Neuronal stem cell (in vitro differentiated cells): ENCODE results near the gene BAG2.

Experiments used
- DNase-seq: peaks from one replicate; pipeline ENCODE4 v3.0.0-alpha.2; 2013; ENCODE audit warnings: low spot score
- H2AFZ ChIP-seq: one replicate; pipeline ENCODE4 v1.6.1; 2013; ENCODE audit warnings: mild to moderate bottlenecking, low read length, inconsistent platforms
- H2AK5ac ChIP-seq: 2 replicates; pipeline ENCODE4 v1.6.1; 2013; ENCODE audit warnings: low read depth, mild to moderate bottlenecking, inconsistent platforms, low read length, moderate library complexity, mixed read lengths
- H2BK120ac ChIP-seq: 2 replicates; pipeline ENCODE4 v1.6.1; 2013; ENCODE audit warnings: low read depth, mild to moderate bottlenecking, inconsistent platforms, low read length, moderate library complexity, mixed read lengths
- H2BK12ac ChIP-seq: one replicate; pipeline ENCODE4 v1.6.1; 2013; ENCODE audit warnings: low read length, inconsistent platforms
- H2BK15ac ChIP-seq: 2 replicates; pipeline ENCODE4 v1.6.1; 2013; ENCODE audit warnings: mild to moderate bottlenecking, low read length, inconsistent platforms, mixed read lengths
- H2BK5ac ChIP-seq: one replicate; pipeline ENCODE4 v1.6.1; 2013; ENCODE audit warnings: inconsistent platforms, mild to moderate bottlenecking, low read length, moderate library complexity
- H3K14ac ChIP-seq: one replicate; pipeline ENCODE4 v1.6.1; 2013; ENCODE audit warnings: low read length, inconsistent platforms
- H3K18ac ChIP-seq: 2 replicates; pipeline ENCODE4 v1.6.1; 2013; ENCODE audit warnings: low read length, inconsistent platforms
- H3K23ac ChIP-seq: 2 replicates; pipeline ENCODE4 v1.6.1; 2013; ENCODE audit warnings: low read depth, mild to moderate bottlenecking, mixed read lengths, low read length, inconsistent platforms; ENCODE audit not compliant: poor library complexity
- H3K27ac ChIP-seq: replicated peaks from 3 replicates; pipeline ENCODE4 v1.5.1; 2013; ENCODE audit warnings: low read length, inconsistent platforms
- H3K27me3 ChIP-seq, 3 experiments: 2 replicates each; pipeline ENCODE4 v1.6.1; 2013; ENCODE audit warnings: low read length in 3 of 3, mild to moderate bottlenecking in 2 of 3, inconsistent platforms in 1 of 3, low read depth in 1 of 3, mixed read lengths in 1 of 3, moderate library complexity in 1 of 3; ENCODE audit not compliant: control insufficient read depth in 3 of 3, insufficient read depth in 3 of 3
- H3K36me3 ChIP-seq, 2 donors: replicated peaks in 1 of 2; 2 replicates each; pipeline ENCODE4 v1.6.1; 2013; ENCODE audit warnings: low read length in 2 of 2; ENCODE audit not compliant: control insufficient read depth in 2 of 2, insufficient read depth in 2 of 2
- H3K4ac ChIP-seq: 2 replicates; pipeline ENCODE4 v1.6.1; 2013; ENCODE audit warnings: inconsistent platforms, mild to moderate bottlenecking, low read length, moderate library complexity
- H3K4me1 ChIP-seq, 2 donors: 1 replicate in 1 of 2; 2 replicates in 1 of 2; pipeline ENCODE4 v1.6.1; 2013; ENCODE audit warnings: low read length in 2 of 2, low read depth in 1 of 2; ENCODE audit not compliant: control insufficient read depth in 2 of 2, insufficient read depth in 1 of 2
- H3K4me2 ChIP-seq: one replicate; pipeline ENCODE4 v1.6.1; 2013; ENCODE audit warnings: mild to moderate bottlenecking, low read length, inconsistent platforms; ENCODE audit not compliant: insufficient read depth, poor library complexity, severe bottlenecking
- H3K4me3 ChIP-seq, 2 donors: 2 replicates each; pipeline ENCODE4 v1.5.1; 2013; ENCODE audit warnings: low read length in 2 of 2, mild to moderate bottlenecking in 2 of 2, inconsistent platforms in 1 of 2, moderate library complexity in 1 of 2
- H3K79me1 ChIP-seq: one replicate; pipeline ENCODE4 v1.6.1; 2013; ENCODE audit warnings: low read depth, mild to moderate bottlenecking, inconsistent platforms, low read length, moderate library complexity
- H3K9ac ChIP-seq: one replicate; pipeline ENCODE4 v1.6.1; 2013; ENCODE audit warnings: mild to moderate bottlenecking, low read depth, low read length, inconsistent platforms; ENCODE audit not compliant: poor library complexity
- H3K9me3 ChIP-seq, 2 donors: replicated peaks in 1 of 2; 2 replicates each; pipeline versions ENCODE3 to v1.6.1; 2013; ENCODE audit warnings: low read length in 2 of 2, mild to moderate bottlenecking in 2 of 2, inconsistent platforms in 1 of 2, low read depth in 1 of 2, mixed read lengths in 1 of 2, moderate library complexity in 1 of 2; ENCODE audit not compliant: control insufficient read depth in 2 of 2, insufficient read depth in 1 of 2
- H4K8ac ChIP-seq: one replicate; pipeline ENCODE4 v1.6.1; 2013; ENCODE audit warnings: low read depth, mild to moderate bottlenecking, inconsistent platforms, low read length, moderate library complexity
- H4K91ac ChIP-seq: one replicate; pipeline ENCODE4 v1.6.1; 2013; ENCODE audit warnings: low read length, low read depth, mild to moderate bottlenecking, inconsistent platforms; ENCODE audit not compliant: poor library complexity
- WGBS, 2 donors: extraction: QIAGEN DNeasy Blood & Tissue Kit; methylation state at CpG; one replicate each; pipeline ENCODE4 v1.1.7; 2013; ENCODE audit warnings: missing lambda C conversion rate in 2 of 2, mixed read lengths in 1 of 2; ENCODE audit not compliant: insufficient read length in 2 of 2, insufficient replicate concordance in 1 of 2; ENCODE audit errors: extremely low coverage in 2 of 2; 5-methylcytosine and 5-hydroxymethylcytosine counted together

Gene BAG2

DNA sequence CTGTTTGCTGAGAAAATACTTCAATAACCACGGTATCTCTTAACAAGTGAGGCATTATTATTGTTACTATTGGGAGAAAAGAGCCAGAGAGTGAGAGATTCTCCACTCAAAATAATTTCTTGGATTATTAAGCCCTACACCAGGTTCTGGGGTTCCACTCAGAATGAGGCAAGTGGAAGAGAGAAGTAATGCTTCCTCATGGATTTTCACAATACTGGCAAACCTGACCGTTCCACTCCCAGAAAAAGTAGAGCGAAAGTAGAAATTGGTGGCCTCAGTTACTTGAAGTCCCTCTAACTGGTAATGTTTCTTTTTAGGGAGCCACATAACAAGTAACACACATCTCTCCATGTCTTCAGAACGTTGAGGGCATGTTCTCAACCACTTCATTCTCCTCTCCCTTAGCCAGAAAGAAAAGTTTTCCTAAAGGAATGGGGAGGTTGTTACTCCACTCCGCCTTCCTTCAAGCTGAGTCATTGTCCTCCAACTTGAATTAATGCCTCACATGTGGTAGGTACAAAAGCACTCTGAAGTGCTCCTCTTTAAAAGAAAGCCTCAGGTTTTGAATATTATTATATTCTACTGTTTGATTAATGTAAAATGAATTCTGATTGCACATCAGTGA is 1.9 kb downstream of the BAG2 start:
- no peak overlapping the region for H2BK12ac ChIP-seq
- peaks cover 0 to 10% (median 0%) of the 10 kb centered on the region in 3 experiments for H3K27me3 ChIP-seq
- H3K9ac ChIP-seq = no peak overlapping the region
- WGBS, 2 donors = no CpG with 5 or more reads among the region's 5 CpGs
- H3K27ac ChIP-seq = no peak overlapping the region
- H3K79me1 ChIP-seq = peaks cover 3% of the 10 kb centered on the region
- H3K9me3 ChIP-seq = no peaks in the 10 kb centered on the region
- no peak overlapping the region for H3K4me2 ChIP-seq
- H3K4me1 ChIP-seq = peaks cover 5 to 8% of the 10 kb centered on the region in 2 donors
- H3K36me3 ChIP-seq = peaks cover 0 to 7% of the 10 kb centered on the region in 2 donors
- H4K91ac ChIP-seq = no peak overlapping the region
- no peak overlapping the region for H2BK120ac ChIP-seq
- no peak overlapping the region for H3K4me3 ChIP-seq
- H3K4ac ChIP-seq = no peak overlapping the region
- H2AFZ ChIP-seq = no peak overlapping the region
- DNase-seq = no peak
- H3K18ac ChIP-seq = no peak overlapping the region
- no peak overlapping the region for H2BK15ac ChIP-seq
- H2AK5ac ChIP-seq = no peak overlapping the region
- H3K14ac ChIP-seq = no peak overlapping the region
- no peak overlapping the region for H2BK5ac ChIP-seq
- no peak overlapping the region for H3K23ac ChIP-seq
- H4K8ac ChIP-seq = no peak overlapping the region

- Histone ChIP-seq H2BK120ac (no peak overlapping the region), H3K23ac (no peak overlapping the region), H3K4me1 (peaks cover 5 to 8% of the 10 kb centered on the region in 2 donors), H3K14ac (no peak overlapping the region), H2AFZ (no peak overlapping the region), H3K79me1 (peaks cover 3% of the 10 kb centered on the region), H2BK5ac (no peak overlapping the region), H2BK12ac (no peak overlapping the region), H3K18ac (no peak overlapping the region), H3K9me3 (no peaks in the 10 kb centered on the region), H3K4me3 (no peak overlapping the region), H3K4me2 (no peak overlapping the region), H3K27me3 (peaks cover 0 to 10% (median 0%) of the 10 kb centered on the region in 3 experiments), H3K36me3 (peaks cover 0 to 8% of the 10 kb centered on the region in 2 donors), H2BK15ac (no peak overlapping the region), H2AK5ac (no peak overlapping the region), H3K27ac (no peak overlapping the region), H4K8ac (no peak overlapping the region), H4K91ac (no peak overlapping the region), H3K9ac (no peak overlapping the region), H3K4ac (no peak overlapping the region)
- no CpG with 5 or more reads among the region's 3 CpGs for WGBS, 2 donors
- DNase-seq = no peak
Observed at GRCh38 chr6:57174511-57174907, 2.4 kb downstream of the BAG2 start.

GRCh38 chr6:57177545-57178265 is 5.6 kb downstream of the BAG2 start:
- H2BK12ac ChIP-seq = no peak overlapping the region
- H3K4me3 ChIP-seq = no peak overlapping the region
- peaks cover 5 to 6% of the 10 kb centered on the region in 2 donors for H3K4me1 ChIP-seq
- no peak overlapping the region for H3K4me2 ChIP-seq
- no peak overlapping the region for H2AK5ac ChIP-seq
- H3K14ac ChIP-seq = no peak overlapping the region
- no peak overlapping the region for H2BK120ac ChIP-seq
- no peak overlapping the region for H2AFZ ChIP-seq
- no peak overlapping the region for H3K9ac ChIP-seq
- H4K91ac ChIP-seq = no peak overlapping the region
- no CpG with 5 or more reads among the region's 11 CpGs for WGBS, 2 donors
- no peak overlapping the region for H3K27ac ChIP-seq
- no peak overlapping the region for H4K8ac ChIP-seq
- no peak overlapping the region for H3K4ac ChIP-seq
- H3K27me3 ChIP-seq = peaks cover 0 to 6% (median 0%) of the 10 kb centered on the region in 3 experiments
- no peaks in the 10 kb centered on the region for H3K9me3 ChIP-seq
- no peaks in the 10 kb centered on the region for H3K79me1 ChIP-seq
- H3K18ac ChIP-seq = no peak overlapping the region
- peaks cover 0 to 26% of the 10 kb centered on the region in 2 donors for H3K36me3 ChIP-seq
- H3K23ac ChIP-seq = no peak overlapping the region
- H2BK5ac ChIP-seq = no peak overlapping the region
- DNase-seq = no peak
- H2BK15ac ChIP-seq = no peak overlapping the region

- Histone ChIP-seq H3K27ac (no peak overlapping the region), H3K9me3 (no peaks in the 10 kb centered on the region), H3K4me2 (no peak overlapping the region), H3K9ac (no peak overlapping the region), H2BK12ac (no peak overlapping the region), H2AK5ac (no peak overlapping the region), H3K4me1 (no peaks in the 10 kb centered on the region), H3K4me3 (no peak overlapping the region), H3K4ac (no peak overlapping the region), H3K79me1 (no peaks in the 10 kb centered on the region), H2BK15ac (no peak overlapping the region), H2AFZ (no peak overlapping the region), H2BK5ac (no peak overlapping the region), H3K23ac (no peak overlapping the region), H3K18ac (no peak overlapping the region), H4K91ac (no peak overlapping the region), H3K14ac (no peak overlapping the region), H4K8ac (no peak overlapping the region), H3K27me3 (no peaks in the 10 kb centered on the region), H3K36me3 (peaks cover 0 to 51% of the 10 kb centered on the region in 2 donors), H2BK120ac (no peak overlapping the region)
- DNase-seq = no peak
- no CpG with 5 or more reads among the region's 3 CpGs for WGBS, 2 donors
Observed at GRCh38 chr6:57180596-57180995, 8.5 kb downstream of the BAG2 start.
